ENCODE measurements around the gene PTPN6.
A peak's percentile ranks its signal among the peaks of the same experiment; 100 is the strongest.
"Not testable (repeated sequence)": the region's sequence is repeated elsewhere in the genome, so short reads cannot be mapped to it uniquely, and the experiment has no call there.

The PTPN6 gene

DNA sequence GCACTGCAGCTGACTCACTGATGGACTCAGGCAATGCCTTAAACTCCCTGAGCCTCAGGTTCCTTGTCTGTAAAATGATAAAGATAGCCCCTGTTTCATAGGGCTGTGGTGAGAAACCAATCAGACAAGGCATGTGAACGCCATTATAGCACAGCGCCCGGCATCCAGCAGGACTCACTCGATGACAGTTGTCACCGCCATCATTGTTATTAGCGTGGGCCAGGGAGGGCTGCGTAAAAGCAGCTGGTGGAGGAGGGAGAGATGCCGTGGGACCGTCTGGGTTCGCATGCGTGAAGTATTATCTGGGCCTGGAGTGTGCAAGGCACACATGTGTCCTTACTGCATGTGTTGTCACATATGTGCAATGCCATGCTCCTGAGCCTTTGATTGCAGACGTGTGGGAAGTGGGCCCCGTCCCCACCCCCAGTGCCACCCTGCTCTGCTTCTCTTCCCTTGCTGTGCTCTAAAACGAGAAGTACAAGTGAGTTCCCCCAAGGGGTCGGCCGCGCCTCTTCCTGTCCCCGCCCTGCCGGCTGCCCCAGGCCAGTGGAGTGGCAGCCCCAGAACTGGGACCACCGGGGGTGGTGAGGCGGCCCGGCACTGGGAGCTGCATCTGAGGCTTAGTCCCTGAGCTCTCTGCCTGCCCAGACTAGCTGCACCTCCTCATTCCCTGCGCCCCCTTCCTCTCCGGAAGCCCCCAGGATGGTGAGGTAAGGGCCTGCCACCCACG lies at the start of gene PTPN6:
PTPN6 (plus strand) TSS at position 546 of the 730 bp plus-strand sequence; CDS start at position 703, 157 bp downstream.
- DNase-seq = peak; percentile 90

DNA sequence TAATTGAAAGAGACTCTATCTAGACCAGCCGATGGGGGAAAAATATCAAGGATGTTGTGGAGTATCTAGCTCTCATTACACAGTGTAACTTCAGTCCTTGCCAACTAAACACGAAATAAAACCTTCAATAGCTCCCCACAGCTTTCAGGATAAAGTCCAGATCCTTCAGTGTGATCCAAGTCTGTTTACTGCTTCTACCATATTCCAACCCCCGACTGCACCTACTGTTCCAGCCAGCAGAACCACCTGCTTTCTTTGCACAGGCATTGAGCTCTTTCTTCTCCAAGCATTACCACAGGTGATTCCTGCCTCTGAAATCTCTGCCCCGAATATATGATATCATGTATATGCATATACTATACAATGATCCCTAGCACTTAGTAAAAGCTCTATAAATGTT lies 48.7 kb upstream of the PTPN6 start:
- DNase-seq = no peak

DNA sequence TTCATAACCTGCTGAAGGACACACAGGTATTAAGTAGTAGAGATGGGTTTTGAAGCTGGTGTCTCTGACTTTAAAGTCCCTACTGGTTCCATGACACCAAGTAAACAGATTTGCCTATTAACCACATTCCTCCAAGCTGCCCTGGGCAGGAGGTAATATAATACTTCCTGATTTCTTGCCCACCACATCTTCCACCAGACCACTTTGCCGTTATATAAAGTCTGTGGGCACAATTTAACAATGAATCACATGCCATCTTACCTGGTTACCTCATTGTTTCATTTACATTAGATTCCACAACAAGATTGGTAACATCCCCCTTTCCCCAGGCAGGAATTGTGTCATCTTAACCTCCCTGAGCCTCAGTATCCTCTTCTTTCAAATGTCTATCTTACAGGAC lies 47.4 kb upstream of the PTPN6 start:
- DNase-seq = peak; percentile 29

DNA sequence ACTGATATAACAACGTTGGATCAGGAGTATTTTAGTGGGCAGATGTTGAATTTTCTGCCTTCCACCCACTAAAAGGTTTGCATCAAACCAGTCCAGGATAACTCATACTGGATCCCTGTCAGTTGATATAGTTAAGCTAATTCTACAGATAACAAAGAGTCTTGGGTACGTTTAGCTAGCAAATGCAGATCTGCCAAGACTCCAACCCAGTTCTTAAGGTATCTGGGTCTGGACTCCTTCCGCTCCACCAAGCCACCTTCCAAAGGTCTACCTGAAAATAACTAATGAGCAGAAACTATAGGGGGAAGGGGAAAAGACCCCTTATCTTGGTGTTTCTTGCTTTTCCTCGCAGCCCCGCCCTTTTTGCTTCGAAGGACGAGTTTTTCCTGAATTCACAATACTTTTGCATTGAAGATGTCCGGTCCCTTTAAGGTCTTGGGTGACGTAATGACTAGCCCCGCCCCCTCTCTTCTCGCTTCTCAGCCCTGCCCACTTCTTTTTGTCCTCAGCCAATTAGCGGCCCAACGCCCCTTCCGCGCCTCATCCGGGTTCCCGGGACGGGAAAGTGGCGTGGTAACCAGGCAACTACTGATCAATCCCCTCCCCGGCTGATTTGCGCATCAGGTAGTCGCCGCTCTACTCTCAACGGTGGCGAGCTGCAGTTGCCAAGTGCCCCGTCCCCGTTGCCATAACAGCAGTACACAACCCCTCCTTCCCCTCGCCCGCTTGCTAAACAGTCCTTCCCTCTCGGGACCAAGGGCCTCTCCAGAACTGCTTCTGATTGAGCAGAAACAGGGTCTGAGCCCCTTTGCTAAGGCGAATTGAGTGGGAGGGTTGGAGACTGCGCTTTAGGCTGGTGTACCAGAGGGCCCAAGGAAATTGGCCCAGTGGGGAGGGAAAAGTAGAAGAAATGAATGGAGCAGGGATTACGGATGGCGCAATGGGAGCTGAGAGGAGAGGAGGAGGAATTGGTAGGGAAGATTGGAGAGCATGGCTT lies 46.6 kb upstream of the PTPN6 start, which contains the start of gene LRRC23:
LRRC23 (plus strand) TSS at position 543 of the 997 bp plus-strand sequence. CDS start 812 bp downstream, outside the sequence.
- DNase-seq = peak; percentile 100

DNA sequence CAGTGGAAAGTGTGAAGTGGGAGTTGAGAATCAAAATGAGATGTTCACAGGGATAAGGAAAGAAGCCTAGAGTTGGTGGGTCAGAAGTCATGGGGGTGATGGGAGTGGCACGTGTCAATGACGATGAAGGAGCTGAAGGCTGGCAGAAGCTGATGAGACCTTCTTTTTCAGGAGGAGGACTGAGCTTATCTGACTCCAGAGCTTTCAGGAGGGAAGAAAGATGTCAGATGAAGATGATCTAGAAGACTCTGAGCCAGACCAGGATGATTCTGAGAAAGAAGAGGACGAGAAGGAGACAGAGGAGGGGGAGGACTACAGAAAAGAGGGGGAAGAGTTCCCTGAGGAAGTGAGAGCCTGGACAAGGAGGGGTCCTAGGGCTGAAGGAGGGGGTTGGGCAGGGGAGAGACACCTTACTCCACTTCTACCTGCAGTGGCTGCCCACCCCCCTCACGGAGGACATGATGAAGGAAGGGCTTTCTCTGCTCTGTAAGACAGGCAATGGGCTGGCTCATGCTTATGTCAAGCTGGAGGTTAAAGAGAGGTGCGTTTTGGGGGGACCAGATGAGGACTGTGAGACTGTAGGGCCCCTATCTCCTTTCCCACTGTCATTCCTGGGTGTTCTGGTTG lies 45.6 kb upstream of the PTPN6 start:
- no peak for DNase-seq

DNA sequence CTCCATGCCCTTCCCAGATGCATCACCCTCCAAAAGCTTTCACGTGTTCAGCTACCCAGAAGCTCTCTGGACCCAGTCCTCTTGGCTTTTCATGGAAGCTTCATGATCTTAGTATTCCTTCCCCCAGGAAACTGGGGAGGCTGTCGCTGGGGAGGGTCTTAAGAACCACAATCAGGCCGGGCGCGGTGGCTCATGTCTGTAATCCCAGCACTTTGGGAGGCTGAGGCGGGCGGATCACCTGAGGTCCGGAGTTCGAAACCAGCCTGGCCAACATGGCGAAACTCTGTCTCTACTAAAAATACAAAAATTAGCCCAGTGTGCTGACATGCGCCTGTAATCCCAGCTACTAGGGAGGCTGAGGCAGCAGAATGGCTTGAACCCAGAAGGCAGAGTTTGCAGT lies 43.0 kb upstream of the PTPN6 start:
- DNase-seq = not testable (repeated sequence)

DNA sequence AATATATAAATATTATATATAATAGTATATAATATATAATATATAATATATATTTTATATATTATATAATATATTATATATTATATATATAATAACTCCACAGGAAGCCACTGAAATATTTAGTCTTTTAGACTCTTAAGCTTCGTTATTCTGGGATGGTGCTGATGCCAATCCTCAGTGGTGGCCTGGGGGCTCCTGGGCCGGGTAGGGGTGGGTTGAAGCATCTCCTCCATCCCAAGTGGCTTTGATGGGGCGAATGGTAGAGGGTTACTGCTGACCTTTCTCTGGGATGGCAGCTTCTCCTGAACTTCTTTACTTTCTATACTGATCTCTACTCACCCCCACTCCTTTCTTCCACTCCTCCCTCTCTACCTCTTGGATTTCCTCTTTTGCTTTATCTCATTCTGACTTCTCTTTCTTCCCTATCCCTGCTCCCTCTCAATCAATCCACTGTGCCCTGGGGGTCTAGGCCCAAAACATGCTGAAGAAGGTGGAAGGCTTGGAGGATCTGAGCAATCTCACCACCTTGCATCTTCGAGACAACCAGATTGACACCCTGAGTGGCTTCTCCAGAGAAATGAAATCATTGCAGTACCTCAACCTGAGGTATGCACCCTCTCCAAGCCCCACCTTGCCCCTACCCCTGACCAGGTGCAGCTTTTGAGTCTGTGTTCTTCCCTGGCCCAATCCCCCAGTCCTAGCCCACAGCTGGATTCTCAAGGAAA lies 41.6 kb upstream of the PTPN6 start:
- DNase-seq = no peak

DNA sequence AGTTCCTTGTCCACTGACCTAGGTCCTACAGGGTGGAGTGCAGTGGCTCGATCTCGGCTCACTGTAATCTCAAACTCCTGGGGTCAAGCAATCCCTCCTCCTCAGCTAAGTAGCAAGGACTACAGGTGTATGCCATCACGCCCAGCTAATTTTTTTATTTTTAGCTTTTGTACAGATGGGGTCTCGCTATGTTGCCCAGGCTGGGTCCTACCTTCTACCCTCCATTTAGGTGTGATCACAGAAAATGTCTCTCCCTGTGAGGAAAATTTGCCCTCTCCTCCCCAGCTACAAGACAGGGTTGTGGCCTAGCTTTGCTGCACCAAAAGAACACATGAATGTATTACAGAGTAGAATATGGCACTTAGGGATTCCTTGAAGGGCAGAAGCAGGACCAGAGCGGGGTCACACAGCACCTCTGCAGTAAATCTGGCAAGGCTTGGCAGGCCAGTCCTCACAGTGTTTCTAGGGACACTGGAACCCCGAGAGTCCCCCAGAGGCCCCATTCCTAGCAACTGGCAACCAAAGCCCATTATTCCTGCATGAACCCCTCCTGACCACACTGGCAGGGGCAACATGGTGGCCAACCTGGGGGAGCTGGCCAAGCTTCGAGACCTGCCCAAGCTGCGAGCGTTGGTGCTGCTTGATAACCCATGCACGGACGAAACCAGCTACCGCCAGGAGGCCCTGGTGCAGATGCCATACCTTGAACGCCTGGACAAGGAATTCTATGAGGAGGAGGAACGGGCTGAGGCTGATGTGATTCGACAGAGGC lies 38.8 kb upstream of the PTPN6 start:
- DNase-seq = no peak

DNA sequence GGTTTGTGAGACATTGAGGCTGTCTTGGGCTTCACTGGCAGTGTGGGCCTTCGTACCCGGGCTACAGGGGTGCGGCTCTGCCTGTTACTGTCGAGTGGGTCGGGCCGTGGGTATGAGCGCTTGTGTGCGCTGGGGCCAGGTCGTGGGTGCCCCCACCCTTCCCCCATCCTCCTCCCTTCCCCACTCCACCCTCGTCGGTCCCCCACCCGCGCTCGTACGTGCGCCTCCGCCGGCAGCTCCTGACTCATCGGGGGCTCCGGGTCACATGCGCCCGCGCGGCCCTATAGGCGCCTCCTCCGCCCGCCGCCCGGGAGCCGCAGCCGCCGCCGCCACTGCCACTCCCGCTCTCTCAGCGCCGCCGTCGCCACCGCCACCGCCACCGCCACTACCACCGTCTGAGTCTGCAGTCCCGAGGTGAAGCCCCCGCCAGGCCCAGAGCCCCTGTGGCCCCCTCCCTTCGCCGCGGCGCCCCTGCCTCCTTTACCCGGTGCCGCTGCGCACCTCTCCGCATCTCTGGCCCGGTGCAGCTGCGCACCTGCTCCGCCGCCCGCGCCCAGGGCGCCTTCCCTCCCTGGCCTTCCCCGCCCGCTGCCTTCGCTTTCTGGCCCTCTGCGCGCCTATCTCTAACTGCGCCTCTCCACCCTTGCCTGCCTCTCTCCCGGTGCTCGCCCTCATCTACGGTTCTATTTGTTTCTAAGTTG lies 36.8 kb upstream of the PTPN6 start, which contains the start of gene ENO2:
ENO2 (plus strand) TSS at position 335 of the 701 bp plus-strand sequence. CDS start 1,253 bp downstream, outside the sequence.
- peak; percentile 80 for DNase-seq

DNA sequence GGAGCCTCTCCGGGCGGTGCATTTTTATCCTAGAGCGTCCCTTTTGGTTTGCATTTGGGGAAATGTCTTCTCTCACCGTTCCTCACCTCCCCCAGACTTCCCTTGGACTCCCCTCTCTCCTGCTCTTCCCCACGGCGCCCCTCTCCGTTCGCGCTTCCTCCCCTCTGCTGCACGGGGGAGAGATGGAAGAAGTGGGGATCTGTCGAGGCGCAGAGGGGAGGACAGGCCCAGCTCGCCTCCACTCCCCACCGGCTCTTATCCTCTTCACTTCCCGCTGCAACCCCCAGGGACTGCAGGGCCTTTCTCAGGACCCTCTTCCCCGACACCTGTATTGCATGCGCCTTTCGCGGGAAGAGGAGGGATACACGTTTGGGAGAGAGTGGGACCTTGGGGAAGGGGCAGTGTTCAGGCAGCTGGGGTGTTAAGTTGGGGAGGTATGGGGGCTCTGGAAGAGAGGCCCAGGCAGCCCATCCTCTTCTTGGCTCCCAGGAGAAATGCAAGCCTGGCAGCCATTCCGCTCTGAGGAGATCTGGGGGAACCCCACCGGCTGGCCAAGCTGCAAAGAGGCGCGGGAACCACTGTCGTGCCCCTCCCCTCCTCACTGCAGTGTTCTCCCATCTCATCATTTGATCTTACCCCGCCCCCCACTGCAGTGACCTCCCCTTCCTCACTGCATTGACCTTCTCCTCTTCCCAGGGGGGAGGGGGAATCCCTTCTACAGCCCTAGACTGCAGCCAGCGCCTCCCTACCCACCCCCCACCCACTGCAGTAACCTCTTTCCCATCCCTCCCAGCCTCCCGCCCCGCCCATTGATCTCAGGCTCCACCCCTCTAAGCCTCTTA lies 36.0 kb upstream of the PTPN6 start:
- peak; percentile 61 for DNase-seq

DNA sequence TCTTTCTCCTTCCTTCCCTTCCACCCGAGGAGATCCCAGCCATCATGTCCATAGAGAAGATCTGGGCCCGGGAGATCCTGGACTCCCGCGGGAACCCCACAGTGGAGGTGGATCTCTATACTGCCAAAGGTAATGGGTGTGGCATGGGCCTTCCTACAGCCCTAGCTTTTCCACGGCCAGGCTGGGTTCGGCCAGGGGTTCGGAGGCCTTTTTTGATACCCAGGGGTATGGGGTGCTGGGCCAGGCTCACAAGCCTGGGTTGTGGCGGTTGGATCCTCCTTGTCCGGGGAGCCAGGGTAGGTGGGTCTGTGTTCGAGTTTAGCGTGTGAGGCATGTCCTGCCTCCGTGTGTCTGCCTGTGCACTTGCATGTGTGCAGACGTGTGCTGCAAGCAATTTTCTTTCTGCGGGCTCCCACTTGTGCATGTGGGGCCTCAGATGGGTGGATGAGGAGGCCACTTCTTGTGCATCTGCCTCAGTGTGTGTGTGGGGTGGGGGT lies 35.3 kb upstream of the PTPN6 start:
- no peak for DNase-seq

DNA sequence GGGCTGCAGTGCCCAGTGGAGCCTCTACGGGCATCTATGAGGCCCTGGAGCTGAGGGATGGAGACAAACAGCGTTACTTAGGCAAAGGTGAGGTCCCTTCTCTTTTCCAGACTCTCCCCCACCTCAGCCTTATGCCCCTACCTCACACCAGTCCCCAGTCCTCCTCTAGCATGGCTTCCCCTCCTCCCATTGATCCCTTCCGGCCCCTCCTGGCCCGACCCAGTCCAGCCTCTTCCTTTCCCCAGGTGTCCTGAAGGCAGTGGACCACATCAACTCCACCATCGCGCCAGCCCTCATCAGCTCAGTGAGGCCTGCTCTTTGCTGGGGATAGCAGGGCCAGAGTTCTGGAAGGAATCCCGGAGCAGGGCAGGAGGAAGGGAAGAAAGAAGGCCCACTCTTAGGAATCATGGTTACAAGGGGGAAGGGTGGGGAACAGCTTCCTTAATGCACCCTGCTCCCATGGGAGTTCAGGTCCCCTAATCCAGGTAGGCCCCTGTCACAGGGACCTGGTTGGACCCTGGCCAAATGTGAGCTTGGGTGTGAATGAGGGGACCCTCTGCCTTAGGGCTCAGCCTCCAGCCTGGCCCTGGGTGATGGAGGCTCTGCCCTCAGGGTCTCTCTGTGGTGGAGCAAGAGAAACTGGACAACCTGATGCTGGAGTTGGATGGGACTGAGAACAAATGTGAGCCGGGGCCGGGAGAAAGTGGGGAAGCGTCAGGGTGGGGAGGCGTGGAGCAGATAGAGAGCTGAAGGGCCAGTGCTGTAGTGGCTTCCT lies 34.5 kb upstream of the PTPN6 start:
- no peak for DNase-seq

DNA sequence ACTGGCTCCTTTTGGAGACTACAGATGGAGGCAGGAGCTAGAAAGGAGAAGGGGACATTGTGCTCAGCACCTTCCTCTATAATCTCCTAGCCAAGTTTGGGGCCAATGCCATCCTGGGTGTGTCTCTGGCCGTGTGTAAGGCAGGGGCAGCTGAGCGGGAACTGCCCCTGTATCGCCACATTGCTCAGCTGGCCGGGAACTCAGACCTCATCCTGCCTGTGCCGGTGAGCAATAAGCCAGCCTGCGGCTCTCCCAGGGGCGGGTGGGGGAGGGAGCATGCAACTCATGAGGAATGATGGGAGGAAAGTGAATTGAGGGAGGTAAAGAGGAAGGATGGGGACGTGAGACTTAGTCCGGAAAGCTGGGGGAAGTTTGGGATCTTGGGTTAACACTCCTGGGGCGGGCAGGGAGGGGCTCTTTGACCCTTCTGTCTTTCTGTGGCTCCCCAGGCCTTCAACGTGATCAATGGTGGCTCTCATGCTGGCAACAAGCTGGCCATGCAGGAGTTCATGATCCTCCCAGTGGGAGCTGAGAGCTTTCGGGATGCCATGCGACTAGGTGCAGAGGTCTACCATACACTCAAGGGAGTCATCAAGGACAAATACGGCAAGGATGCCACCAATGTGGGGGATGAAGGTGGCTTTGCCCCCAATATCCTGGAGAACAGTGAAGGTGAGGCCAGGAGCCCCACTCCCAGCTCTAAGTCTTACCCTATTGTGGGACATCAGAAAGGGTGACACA lies 33.5 kb upstream of the PTPN6 start:
- no peak for DNase-seq

DNA sequence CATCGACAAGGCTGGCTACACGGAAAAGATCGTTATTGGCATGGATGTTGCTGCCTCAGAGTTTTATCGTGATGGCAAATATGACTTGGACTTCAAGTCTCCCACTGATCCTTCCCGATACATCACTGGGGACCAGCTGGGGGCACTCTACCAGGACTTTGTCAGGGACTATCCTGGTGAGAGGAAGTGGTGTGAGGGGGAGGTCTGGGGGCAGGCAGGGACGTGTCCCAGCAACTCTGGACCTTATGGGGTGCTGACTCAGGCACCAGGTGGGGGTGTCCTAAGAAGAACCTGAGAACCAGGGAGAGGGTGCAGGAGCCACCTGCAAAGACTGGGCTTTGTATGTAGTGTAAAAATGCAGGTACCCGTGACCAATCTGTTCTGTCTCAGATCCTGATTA lies 31.6 kb upstream of the PTPN6 start:
- DNase-seq = no peak

DNA sequence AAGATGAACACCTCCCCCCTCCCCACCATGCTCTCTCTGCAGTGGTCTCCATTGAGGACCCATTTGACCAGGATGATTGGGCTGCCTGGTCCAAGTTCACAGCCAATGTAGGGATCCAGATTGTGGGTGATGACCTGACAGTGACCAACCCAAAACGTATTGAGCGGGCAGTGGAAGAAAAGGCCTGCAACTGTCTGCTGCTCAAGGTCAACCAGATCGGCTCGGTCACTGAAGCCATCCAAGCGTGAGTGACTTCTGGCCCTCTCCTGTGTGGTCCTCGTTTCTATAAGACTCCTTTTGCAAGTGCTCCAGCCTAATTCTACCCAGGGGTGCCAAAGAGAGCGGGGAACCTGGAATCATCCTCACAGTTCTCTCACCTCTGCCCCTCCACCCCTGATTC lies 29.6 kb upstream of the PTPN6 start:
- DNase-seq = no peak

DNA sequence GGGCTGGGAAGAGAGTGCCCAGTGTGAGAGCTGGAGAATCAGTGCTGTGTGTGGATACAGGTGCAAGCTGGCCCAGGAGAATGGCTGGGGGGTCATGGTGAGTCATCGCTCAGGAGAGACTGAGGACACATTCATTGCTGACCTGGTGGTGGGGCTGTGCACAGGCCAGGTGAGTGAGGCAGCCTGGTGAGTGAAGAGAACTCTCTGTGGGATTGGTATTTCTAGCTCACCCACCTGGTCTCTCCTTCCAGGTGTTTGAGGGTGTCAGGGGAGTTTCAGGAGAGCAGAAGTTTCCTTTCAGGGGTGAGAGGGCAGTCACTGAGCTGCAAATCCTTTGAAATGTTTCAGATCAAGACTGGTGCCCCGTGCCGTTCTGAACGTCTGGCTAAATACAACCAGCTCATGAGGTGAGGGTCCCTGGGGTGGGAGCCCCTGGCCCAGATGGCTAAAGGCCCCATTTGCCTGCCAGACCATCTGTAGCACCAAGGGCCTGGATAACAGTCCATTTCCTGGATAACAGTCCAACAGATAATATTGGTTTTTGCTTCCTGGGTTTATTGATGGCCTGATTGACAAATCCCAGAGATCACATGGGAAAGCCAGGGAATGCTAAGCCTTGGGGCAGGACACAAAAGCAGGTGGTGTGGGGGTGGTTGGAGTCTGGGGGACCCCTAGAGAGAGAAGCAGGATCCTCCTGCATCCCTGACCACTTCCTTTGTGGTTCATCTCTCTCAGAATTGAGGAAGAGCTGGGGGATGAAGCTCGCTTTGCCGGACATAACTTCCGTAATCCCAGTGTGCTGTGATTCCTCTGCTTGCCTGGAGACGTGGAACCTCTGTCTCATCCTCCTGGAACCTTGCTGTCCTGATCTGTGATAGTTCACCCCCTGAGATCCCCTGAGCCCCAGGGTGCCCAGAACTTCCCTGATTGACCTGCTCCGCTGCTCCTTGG lies 28.9 kb upstream of the PTPN6 start:
- no peak for DNase-seq

Measured in hematopoietic multipotent progenitor cell treated with erythropoietin and hydrocortisone succinate and interleukin-3 and kit ligand, for 6 days (in vitro differentiated cells).